HFFc6 (cell line): ENCODE data around the gene USP7. TPM values are rescaled to one million over a fixed set of nuclear protein-coding genes. Genes with fewer than 3 reads are reported as not detected.
"Not testable (repeated sequence)": the region's sequence is repeated elsewhere in the genome, so short reads cannot be mapped to it uniquely, and the experiment has no call there.

Experiments used
- DNase-seq: peaks from one replicate; pipeline ENCODE4 v3.0.0-alpha.2; 2018
- H3K27ac Mint-ChIP-seq: 2 replicates; pipeline ENCODE4 v1.8.0; 2020; ENCODE audit warnings: mild to moderate bottlenecking, mixed read lengths
- H3K27me3 Mint-ChIP-seq: 2 replicates; pipeline ENCODE4 v1.8.0; 2021; ENCODE audit warnings: mild to moderate bottlenecking, moderate library complexity, mixed read lengths; ENCODE audit not compliant: insufficient read depth
- H3K36me3 Mint-ChIP-seq: 2 replicates; pipeline ENCODE4 v1.8.0; 2021; ENCODE audit warnings: low read depth, mixed read lengths
- H3K4me1 Mint-ChIP-seq: 2 replicates; pipeline ENCODE4 v1.8.0; 2020; ENCODE audit warnings: low read depth, mixed read lengths
- H3K4me3 Mint-ChIP-seq: 2 replicates; pipeline ENCODE4 v1.8.0; 2020; ENCODE audit warnings: mild to moderate bottlenecking, moderate library complexity, mixed read lengths
- H3K9me3 Mint-ChIP-seq: 2 replicates; pipeline ENCODE4 v1.8.0; 2020; ENCODE audit warnings: mild to moderate bottlenecking, mixed read lengths
- CTCF ChIP-seq: fragments of 200-600 bp; sonication (generic); IDR thresholded peaks from 2 replicates; pipeline ENCODE4 v1.5.0; 2021; ENCODE audit warnings: antibody characterized with exemption, mild to moderate bottlenecking
- total RNA-seq, 6 experiments: library from RNA; stranded (reverse); fragmentation: NEBNext Ultra II Directional; extraction: Animal tissue kit (Norgen Biotek cat#: 25700); gene quantifications; 2 replicates in 1 of 6; 3 replicates in 5 of 6; pipeline ENCODE4 v1.2.3, GENCODE V29; 2021

Gene USP7
- total RNA-seq, 6 experiments from 2014 or later: 80.1 to 93.4 (median 89.5) TPM

- Mint-ChIP-seq H3K27me3 (peaks cover 13% of the 10 kb centered on the region), H3K27ac (no peak overlapping the region), H3K36me3 (no peaks in the 10 kb centered on the region), H3K9me3 (no peaks in the 10 kb centered on the region), H3K4me3 (no peak overlapping the region), H3K4me1 (0 out of 2 replicates have a peak, but pooled peaks cover 5% of the 10 kb centered on the region)
- TF ChIP-seq CTCF: no peak
- no peak for DNase-seq
Observed at GRCh38 chr16:8989099-8989878, 25.6 kb upstream of the USP7 start.

- Mint-ChIP-seq H3K27me3 (peaks cover 17% of the 10 kb centered on the region), H3K27ac (no peak overlapping the region), H3K4me1 (0 out of 2 replicates have a peak, but pooled peaks cover 2% of the 10 kb centered on the region), H3K36me3 (no peaks in the 10 kb centered on the region), H3K9me3 (no peaks in the 10 kb centered on the region), H3K4me3 (no peak overlapping the region)
- TF ChIP-seq CTCF: no peak
- DNase-seq: no peak
Observed at GRCh38 chr16:8986818-8987191, 23.1 kb upstream of the USP7 start.

GRCh38 chr16:8986111-8986510 lies 22.4 kb upstream of the USP7 start:
- no peak for TF ChIP-seq CTCF
- H3K27me3 Mint-ChIP-seq: peaks cover 17% of the 10 kb centered on the region
- H3K4me1 Mint-ChIP-seq: no peaks in the 10 kb centered on the region
- no peaks in the 10 kb centered on the region for H3K36me3 Mint-ChIP-seq
- H3K4me3 Mint-ChIP-seq: no peak overlapping the region
- no peaks in the 10 kb centered on the region for H3K9me3 Mint-ChIP-seq
- H3K27ac Mint-ChIP-seq: no peak overlapping the region
- no peak for DNase-seq

GRCh38 chr16:8982816-8983215 lies 19.1 kb upstream of the USP7 start:
- Mint-ChIP-seq H3K36me3 (no peaks in the 10 kb centered on the region), H3K27me3 (peaks cover 13% of the 10 kb centered on the region), H3K4me1 (no peaks in the 10 kb centered on the region), H3K27ac (no peak overlapping the region), H3K9me3 (no peaks in the 10 kb centered on the region), H3K4me3 (no peak overlapping the region)
- no peak for TF ChIP-seq CTCF
- no peak for DNase-seq

GRCh38 chr16:8981901-8982300 lies 18.2 kb upstream of the USP7 start:
- H3K9me3 Mint-ChIP-seq, H3K36me3 Mint-ChIP-seq, H3K27ac Mint-ChIP-seq, DNase-seq, H3K4me3 Mint-ChIP-seq, H3K27me3 Mint-ChIP-seq, H3K4me1 Mint-ChIP-seq: not testable (repeated sequence)

GRCh38 chr16:8976189-8976588 lies 12.5 kb upstream of the USP7 start:
- DNase-seq, H3K36me3 Mint-ChIP-seq, H3K4me3 Mint-ChIP-seq, H3K27ac Mint-ChIP-seq, H3K9me3 Mint-ChIP-seq: not testable (repeated sequence)
- Mint-ChIP-seq H3K27me3 (peaks cover 13% of the 10 kb centered on the region), H3K4me1 (peaks cover 10% of the 10 kb centered on the region)
